LNCaP clone FGC (cell line): ENCODE data around the gene CKS1B.
A peak's percentile ranks its signal among the peaks of the same experiment; 100 is the strongest.

Experiments
- DNase-seq: peaks from one replicate; pipeline ENCODE4 v3.0.0-alpha.2; 2011; ENCODE audit warnings: low read depth
- H3K4me3 ChIP-seq: 2 replicates; pipeline ENCODE4 v1.5.1; 2011; ENCODE audit warnings: mild to moderate bottlenecking, low read depth, low read length, control low read depth
- CTCF ChIP-seq: IDR thresholded peaks from 2 replicates; pipeline ENCODE4 v1.5.1; 2012; ENCODE audit warnings: mild to moderate bottlenecking; ENCODE audit not compliant: control insufficient read depth, insufficient read depth; ENCODE audit errors: extremely low read depth

Gene CKS1B

GRCh38 chr1:154974102-154974807, at the start of gene CKS1B:
TSS of gene CKS1B (plus strand) at chr1:154974681. CDS start at chr1:154974746, 65 bp downstream.
- DNase-seq, result peak; percentile 100
- peak within 1 kb of the TSS; percentile 75 for H3K4me3 ChIP-seq
- no peak for TF ChIP-seq CTCF

- no peak overlapping the region for H3K4me3 ChIP-seq
- no peak for DNase-seq
- TF ChIP-seq CTCF, result no peak
Observed at GRCh38 chr1:154925335-154926170, 48.9 kb upstream of the CKS1B start.

- H3K4me3 ChIP-seq, result no peak overlapping the region
- no peak for TF ChIP-seq CTCF
- DNase-seq, result no peak
Observed at GRCh38 chr1:154926201-154926600, 48.3 kb upstream of the CKS1B start.

- no peak for TF ChIP-seq CTCF
- DNase-seq, result no peak
- no peak overlapping the region for H3K4me3 ChIP-seq
Observed at GRCh38 chr1:154931940-154932487, 42.5 kb upstream of the CKS1B start.

- H3K4me3 ChIP-seq, result no peak overlapping the region
- no peak for DNase-seq
- no peak for TF ChIP-seq CTCF
Observed at GRCh38 chr1:154934358-154934948, 40.0 kb upstream of the CKS1B start.

- DNase-seq, result no peak
- no peak for TF ChIP-seq CTCF
- peak overlapping the region; percentile 62 for H3K4me3 ChIP-seq
Observed at GRCh38 chr1:154935749-154936554, 38.5 kb upstream of the CKS1B start.
